Measurements from ENCODE around the gene CFAP92.
A peak's percentile ranks its signal among the peaks of the same experiment; 100 is the strongest.

The CFAP92 gene

DNA sequence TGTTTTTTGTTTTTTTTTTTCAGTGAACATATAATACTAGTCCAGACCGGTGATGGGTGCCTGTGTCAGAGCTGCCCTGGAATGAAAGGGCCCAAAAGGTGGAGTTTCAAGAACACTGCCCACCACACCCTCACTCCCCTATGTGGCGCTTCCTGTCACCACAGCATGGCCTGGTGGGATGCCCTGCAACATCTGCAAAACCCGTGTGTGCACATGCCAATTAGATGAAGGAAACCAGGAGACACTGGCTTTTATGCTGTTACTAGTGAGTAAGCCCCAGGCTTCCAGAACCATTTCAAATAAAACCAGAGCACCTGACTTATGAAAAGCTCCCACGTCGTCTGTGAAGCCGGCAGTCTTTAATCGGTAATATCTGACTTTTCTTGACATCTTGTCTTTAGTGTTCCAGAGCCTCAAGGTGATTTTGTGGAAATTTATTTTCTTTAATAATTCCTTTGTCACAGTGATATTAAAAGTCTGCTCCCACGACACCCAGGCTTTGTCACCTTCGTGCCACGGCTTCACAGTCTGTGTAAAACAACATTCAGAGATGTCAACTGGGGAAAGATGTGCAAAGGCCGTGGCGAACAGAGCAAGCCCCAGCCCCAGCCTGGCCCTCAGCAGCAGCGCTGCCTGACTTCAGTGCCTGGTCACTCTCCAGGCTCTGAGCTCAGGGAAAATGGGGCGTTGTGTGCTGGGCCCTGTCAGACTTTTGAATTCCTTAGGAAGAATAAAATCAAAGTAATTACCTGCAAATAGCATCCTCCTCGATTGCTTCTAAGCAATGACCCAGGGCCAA is 6.4 kb downstream of the CFAP92 start:
- no peak for DNase-seq (ENCODE audit: low read depth in 2 of 2)

DNA sequence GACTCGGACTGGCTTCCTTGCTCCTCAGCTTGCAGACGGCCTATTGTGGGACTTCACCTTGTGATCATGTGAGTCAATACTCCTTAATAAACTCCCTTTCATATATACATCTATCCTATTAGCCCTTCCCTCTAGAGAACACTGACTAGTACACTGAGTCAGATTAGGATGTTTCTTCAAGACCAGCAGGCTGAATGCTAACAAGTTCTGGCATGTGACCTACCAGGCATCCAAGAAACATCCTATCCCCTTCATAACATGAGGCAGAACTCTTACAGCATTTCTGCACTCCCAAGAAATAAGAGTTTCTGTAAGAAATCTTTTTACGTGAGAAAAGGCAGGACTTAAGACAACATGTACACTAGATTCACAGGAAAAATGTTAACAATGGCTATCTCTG is 9.3 kb downstream of the CFAP92 start:
- DNase-seq (ENCODE audit: low read depth in 2 of 2): no peak

- no peak for DNase-seq (ENCODE audit: low read depth in 2 of 2)
Observed at GRCh38 chr3:128983293-128984069, 10.4 kb downstream of the CFAP92 start.

- no peak for DNase-seq (ENCODE audit: low read depth in 2 of 2)
Observed at GRCh38 chr3:128975276-128975675, 18.6 kb downstream of the CFAP92 start.

GRCh38 chr3:128973988-128974564 is 19.8 kb downstream of the CFAP92 start:
- no peak for DNase-seq (ENCODE audit: low read depth in 2 of 2)

- DNase-seq (ENCODE audit: low read depth in 2 of 2): no peak
Observed at GRCh38 chr3:128971421-128972100, 22.3 kb downstream of the CFAP92 start.

DNA sequence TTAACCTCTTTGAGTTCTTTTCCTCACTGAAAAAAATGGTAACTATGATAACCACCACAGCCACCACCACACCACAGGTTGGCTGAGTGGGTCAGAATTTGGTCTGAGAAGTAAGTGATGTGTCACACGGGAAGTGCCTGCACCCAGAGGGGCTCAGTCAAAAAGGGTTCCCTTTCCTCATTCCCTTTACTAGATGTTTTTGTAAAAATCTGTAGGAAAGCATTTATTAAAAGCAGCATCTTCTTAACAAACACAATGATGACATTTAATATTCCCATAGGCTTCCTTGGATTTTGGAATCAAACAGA is 23.2 kb downstream of the CFAP92 start:
- DNase-seq (ENCODE audit: low read depth in 2 of 2): no peak

- DNase-seq (ENCODE audit: low read depth in 2 of 2): peak; percentile 46 to 58
Observed at GRCh38 chr3:128969993-128970739, 23.7 kb downstream of the CFAP92 start.

DNA sequence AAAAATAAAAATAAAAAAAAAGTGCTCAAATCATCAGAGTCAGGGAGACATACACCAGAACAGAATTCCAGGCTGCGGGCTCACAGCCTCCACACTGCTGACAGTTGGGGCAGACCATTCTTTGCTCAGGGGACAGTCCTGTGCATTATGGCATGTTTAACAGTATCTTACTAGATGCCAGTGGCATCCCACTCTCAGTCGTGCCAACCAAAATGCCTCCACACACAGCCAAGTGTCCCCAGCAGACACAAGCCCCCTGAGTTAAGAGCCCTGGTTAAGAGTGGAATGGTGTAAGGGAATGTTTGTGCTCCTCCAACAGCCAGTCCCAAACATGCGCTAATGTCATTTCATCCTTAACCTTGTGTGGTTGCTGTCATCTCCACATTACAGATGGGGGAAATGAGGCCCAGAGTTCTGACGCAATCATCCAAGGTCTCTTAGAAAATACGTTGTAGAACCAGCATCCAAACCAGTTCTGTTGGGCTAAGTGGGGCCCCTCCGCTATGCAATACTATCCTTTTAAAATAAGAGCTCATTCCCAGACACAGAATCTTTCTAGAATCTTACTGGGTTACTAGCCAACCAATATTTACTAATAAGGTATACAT is 26.0 kb downstream of the CFAP92 start:
- no peak for DNase-seq (ENCODE audit: low read depth in 2 of 2)

GRCh38 chr3:128965818-128966217 is 28.1 kb downstream of the CFAP92 start:
- no peak for DNase-seq (ENCODE audit: low read depth in 2 of 2)

DNA sequence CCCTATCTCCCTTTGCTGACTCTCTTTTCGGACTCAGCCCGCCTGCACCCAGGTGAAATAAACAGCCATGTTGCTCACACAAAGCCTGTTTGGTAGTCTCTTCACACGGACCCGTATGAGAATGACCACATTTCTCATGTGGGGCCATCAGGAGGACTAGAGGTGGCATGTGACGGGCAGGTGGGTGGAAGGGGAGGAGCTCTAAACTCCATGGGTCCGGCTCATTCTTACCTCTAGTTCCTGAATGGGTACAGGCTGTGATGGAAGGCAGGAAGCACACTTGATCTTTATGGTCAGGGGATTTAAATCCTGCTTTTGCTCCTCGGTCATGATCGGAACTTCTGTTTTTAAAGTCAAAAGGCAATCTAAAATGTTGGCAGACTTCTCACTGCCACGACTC is 28.6 kb downstream of the CFAP92 start:
- DNase-seq (ENCODE audit: low read depth in 2 of 2): no peak

GRCh38 chr3:128956440-128956839 is 37.4 kb downstream of the CFAP92 start:
- no peak for DNase-seq (ENCODE audit: low read depth in 2 of 2)

DNA sequence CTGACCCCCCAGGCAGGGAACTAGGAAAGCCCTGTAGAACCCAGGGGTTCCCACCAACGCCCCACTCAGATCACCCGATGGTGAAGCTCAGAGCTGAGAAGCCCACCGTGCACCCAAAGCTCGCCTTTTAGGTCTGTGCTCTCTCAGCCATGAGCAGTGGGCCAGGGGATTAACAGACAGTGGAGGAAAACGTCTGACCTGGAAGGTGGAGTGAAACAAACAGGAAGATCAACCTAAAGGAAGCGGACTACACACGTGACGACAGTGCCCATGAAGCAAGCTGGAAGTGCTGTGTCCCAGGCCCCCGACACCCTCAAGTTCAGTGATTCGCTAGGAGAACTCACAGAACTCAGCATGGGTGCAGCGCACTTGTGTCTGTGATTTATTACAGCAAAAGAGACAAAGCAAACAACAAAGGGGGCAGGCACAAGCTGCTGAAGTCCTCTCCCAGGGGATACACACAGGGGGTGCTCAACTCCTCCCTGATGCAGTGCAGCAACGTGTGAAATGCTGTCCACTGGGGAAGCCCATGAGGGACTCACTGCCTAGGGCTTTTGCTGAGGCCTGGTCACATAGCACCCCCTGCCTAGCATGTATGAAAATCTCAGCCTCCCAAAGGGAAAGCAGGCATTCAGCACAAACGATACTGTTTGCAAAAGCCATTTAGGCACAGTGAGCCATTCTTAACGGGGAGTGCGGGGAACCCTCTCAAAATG is 43.5 kb downstream of the CFAP92 start:
- no peak for DNase-seq (ENCODE audit: low read depth in 2 of 2)

- no peak for DNase-seq (ENCODE audit: low read depth in 2 of 2)
Observed at GRCh38 chr3:128949158-128949557, 44.7 kb downstream of the CFAP92 start.

GRCh38 chr3:128946411-128946810 is 47.5 kb downstream of the CFAP92 start:
- no peak for DNase-seq (ENCODE audit: low read depth in 2 of 2)

DNA sequence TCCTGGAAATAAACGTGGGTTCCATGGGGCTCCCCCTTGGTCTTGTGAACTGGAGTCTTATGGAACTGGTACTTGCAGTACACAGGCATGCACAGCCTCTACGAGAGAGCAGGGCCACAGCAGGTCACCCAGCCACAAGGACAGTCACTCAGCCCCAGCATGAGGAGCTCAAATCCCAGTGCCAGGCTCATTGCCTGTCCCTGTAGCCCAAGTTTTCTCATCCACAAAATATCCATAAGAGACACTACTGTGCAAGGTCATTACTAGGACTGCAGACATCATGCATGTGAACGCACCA is 48.0 kb downstream of the CFAP92 start:
- DNase-seq (ENCODE audit: low read depth in 2 of 2): no peak

GRCh38 chr3:128945041-128945877 is 48.6 kb downstream of the CFAP92 start:
- no peak for DNase-seq (ENCODE audit: low read depth in 2 of 2)

GRCh38 chr3:128942161-128942952 is 51.5 kb downstream of the CFAP92 start:
- DNase-seq (ENCODE audit: low read depth in 2 of 2): no peak

- no peak for DNase-seq (ENCODE audit: low read depth in 2 of 2)
Observed at GRCh38 chr3:128940252-128940651, 53.6 kb downstream of the CFAP92 start.
